GM12878 (cell line): ENCODE results near the gene MAN2B2. TPM values are rescaled to one million over a fixed set of nuclear protein-coding genes. Genes with fewer than 3 reads are reported as not detected.

Experiments used
- SUZ12 ChIP-seq: fragments of 200-600 bp; sonication (generic); IDR thresholded peaks from one replicate; pipeline ENCODE4 v1.6.1; 2018; ENCODE audit warnings: antibody characterized with exemption, mild to moderate bottlenecking; ENCODE audit not compliant: unreplicated experiment
- polyA plus RNA-seq, 11 experiments: library from polyadenylated mRNA; depleted of rRNA in 4 of 11; unstranded in 6 of 11; stranded (reverse) in 5 of 11; fragments of >200 nt; fragmentation: Nextera tagmentation in 4 of 11; fragmentation: Illumina TruSeq in 1 of 11; extraction: Ambion mirVana in 4 of 11; extraction: Trizol in 1 of 11; gene quantifications; 1 replicate in 1 of 11; 2 replicates in 10 of 11; pipeline versions ENCODE4 v1.2.1 to v1.2.3, GENCODE V29; 2011 to 2016; ENCODE audit warnings: inconsistent platforms in 2 of 11, missing spikeins in 2 of 11, low read depth in 1 of 11
- total RNA-seq, 4 experiments: library from RNA; depleted of rRNA in 3 of 4; stranded (reverse); fragments of >200 nt in 3 of 4; fragmentation: Illumina TruSeq in 1 of 4; extraction: Trizol in 1 of 4; gene quantifications; 2 replicates each; pipeline versions ENCODE4 v1.2.1 to v1.2.3, GENCODE V29; 2013 to 2021
- TF ChIP-seq, protein P1 (sequence below): fragments of 150-350 bp; IDR thresholded peaks from 2 replicates; pipeline ENCODE4 v1.6.1; 2016; ENCODE audit warnings: low read depth, low read length
- TF ChIP-seq, protein P2 (sequence below): fragments of 450-650 bp; formaldehyde crosslinking; IDR thresholded peaks from 2 replicates; pipeline ENCODE4 v1.4.0; 2020; ENCODE audit warnings: mild to moderate bottlenecking, moderate library complexity

The MAN2B2 gene
- total and polyA plus RNA-seq, 10 of the 15 experiments (the other 5 are each of a cell fraction or from before 2014, with no cell fraction given): 0.47 to 14.5 (median 7.0) TPM

- TF ChIP-seq, protein P1, sequence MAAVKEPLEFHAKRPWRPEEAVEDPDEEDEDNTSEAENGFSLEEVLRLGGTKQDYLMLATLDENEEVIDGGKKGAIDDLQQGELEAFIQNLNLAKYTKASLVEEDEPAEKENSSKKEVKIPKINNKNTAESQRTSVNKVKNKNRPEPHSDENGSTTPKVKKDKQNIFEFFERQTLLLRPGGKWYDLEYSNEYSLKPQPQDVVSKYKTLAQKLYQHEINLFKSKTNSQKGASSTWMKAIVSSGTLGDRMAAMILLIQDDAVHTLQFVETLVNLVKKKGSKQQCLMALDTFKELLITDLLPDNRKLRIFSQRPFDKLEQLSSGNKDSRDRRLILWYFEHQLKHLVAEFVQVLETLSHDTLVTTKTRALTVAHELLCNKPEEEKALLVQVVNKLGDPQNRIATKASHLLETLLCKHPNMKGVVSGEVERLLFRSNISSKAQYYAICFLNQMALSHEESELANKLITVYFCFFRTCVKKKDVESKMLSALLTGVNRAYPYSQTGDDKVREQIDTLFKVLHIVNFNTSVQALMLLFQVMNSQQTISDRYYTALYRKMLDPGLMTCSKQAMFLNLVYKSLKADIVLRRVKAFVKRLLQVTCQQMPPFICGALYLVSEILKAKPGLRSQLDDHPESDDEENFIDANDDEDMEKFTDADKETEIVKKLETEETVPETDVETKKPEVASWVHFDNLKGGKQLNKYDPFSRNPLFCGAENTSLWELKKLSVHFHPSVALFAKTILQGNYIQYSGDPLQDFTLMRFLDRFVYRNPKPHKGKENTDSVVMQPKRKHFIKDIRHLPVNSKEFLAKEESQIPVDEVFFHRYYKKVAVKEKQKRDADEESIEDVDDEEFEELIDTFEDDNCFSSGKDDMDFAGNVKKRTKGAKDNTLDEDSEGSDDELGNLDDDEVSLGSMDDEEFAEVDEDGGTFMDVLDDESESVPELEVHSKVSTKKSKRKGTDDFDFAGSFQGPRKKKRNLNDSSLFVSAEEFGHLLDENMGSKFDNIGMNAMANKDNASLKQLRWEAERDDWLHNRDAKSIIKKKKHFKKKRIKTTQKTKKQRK: no peak
- TF ChIP-seq, protein P2, sequence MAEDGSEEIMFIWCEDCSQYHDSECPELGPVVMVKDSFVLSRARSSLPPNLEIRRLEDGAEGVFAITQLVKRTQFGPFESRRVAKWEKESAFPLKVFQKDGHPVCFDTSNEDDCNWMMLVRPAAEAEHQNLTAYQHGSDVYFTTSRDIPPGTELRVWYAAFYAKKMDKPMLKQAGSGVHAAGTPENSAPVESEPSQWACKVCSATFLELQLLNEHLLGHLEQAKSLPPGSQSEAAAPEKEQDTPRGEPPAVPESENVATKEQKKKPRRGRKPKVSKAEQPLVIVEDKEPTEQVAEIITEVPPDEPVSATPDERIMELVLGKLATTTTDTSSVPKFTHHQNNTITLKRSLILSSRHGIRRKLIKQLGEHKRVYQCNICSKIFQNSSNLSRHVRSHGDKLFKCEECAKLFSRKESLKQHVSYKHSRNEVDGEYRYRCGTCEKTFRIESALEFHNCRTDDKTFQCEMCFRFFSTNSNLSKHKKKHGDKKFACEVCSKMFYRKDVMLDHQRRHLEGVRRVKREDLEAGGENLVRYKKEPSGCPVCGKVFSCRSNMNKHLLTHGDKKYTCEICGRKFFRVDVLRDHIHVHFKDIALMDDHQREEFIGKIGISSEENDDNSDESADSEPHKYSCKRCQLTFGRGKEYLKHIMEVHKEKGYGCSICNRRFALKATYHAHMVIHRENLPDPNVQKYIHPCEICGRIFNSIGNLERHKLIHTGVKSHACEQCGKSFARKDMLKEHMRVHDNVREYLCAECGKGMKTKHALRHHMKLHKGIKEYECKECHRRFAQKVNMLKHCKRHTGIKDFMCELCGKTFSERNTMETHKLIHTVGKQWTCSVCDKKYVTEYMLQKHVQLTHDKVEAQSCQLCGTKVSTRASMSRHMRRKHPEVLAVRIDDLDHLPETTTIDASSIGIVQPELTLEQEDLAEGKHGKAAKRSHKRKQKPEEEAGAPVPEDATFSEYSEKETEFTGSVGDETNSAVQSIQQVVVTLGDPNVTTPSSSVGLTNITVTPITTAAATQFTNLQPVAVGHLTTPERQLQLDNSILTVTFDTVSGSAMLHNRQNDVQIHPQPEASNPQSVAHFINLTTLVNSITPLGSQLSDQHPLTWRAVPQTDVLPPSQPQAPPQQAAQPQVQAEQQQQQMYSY (CRISPR knock-in tag): no peak
- no peak for TF ChIP-seq SUZ12
Observed at GRCh38 chr4:6639137-6639680, 64.2 kb downstream of the MAN2B2 start (continued).
